Upper lobe of left lung (tissue), 6 donors: ENCODE results near the gene GSX2. TPM values are rescaled to one million over a fixed set of nuclear protein-coding genes. Genes with fewer than 3 reads are reported as not detected.

Source experiments
- ATAC-seq, 2 donors: fragments of 200-7000 bp; cut with Tn5 transposase; one replicate each; pipeline ENCODE4 v1.9.1; 2022; ENCODE audit warnings: mild to moderate bottlenecking in 2 of 2, moderate library complexity in 2 of 2; ENCODE audit not compliant: low FRiP score in 2 of 2
- DNase-seq, 2 donors: peaks; one replicate each; pipeline ENCODE4 v3.0.0-alpha.2; 2019 to 2020
- H3K27ac ChIP-seq, 4 donors: fragments of 200-600 bp; sonication (generic); one replicate each; pipeline ENCODE4 v1.5.1; 2016 to 2019
- H3K27me3 ChIP-seq, 4 donors: fragments of 200-600 bp; sonication (generic); one replicate each; pipeline ENCODE4 v1.5.1; 2017 to 2019
- H3K36me3 ChIP-seq, 4 donors: fragments of 200-600 bp; sonication (generic); one replicate each; pipeline ENCODE4 v1.5.1; 2016 to 2019
- H3K4me1 ChIP-seq, 4 donors: fragments of 200-600 bp; sonication (generic); one replicate each; pipeline ENCODE4 v1.5.1; 2018 to 2019
- H3K4me3 ChIP-seq, 4 donors: fragments of 200-600 bp; sonication (generic); one replicate each; pipeline ENCODE4 v1.5.1; 2017 to 2019; ENCODE audit warnings: mild to moderate bottlenecking in 2 of 4, moderate library complexity in 1 of 4
- H3K9me3 ChIP-seq, 4 donors: fragments of 200-600 bp; sonication (generic); one replicate each; pipeline ENCODE4 v1.5.1; 2018 to 2019
- CTCF ChIP-seq, 6 experiments: fragments of 450-650 bp in 4 of 6; fragments of 200-600 bp in 2 of 6; sonication (generic) in 2 of 6; IDR thresholded peaks; one replicate each; pipeline ENCODE4 v1.5.1; 2016 to 2019; ENCODE audit warnings: antibody characterized with exemption in 6 of 6
- EP300 ChIP-seq, 4 donors: sonication (generic); formaldehyde crosslinking; IDR thresholded peaks; one replicate each; pipeline ENCODE4 v1.5.1; 2017; ENCODE audit warnings: antibody characterized with exemption in 4 of 4, control low read depth in 2 of 4
- POLR2A ChIP-seq, 4 donors: fragments of 450-650 bp; IDR thresholded peaks; one replicate each; pipeline ENCODE4 v1.5.1; 2016 to 2017; ENCODE audit warnings: antibody characterized with exemption in 4 of 4, mild to moderate bottlenecking in 2 of 4
- POLR2AphosphoS5 ChIP-seq, 2 donors: sonication (generic); formaldehyde crosslinking; IDR thresholded peaks; one replicate each; pipeline ENCODE4 v1.5.1; 2017; ENCODE audit warnings: antibody characterized with exemption in 2 of 2
- WGBS, 2 donors: methylation state at CpG; one replicate each; pipeline ENCODE4 v1.1.5; 2017 to 2018; 5-methylcytosine and 5-hydroxymethylcytosine counted together
- total RNA-seq, 6 donors: library from RNA; depleted of rRNA in 4 of 6; stranded (reverse); fragments of >200 nt in 4 of 6; gene quantifications; one replicate each; pipeline versions ENCODE4 v1.1.0 to v1.2.1, GENCODE V29; 2016 to 2021
- donor health status: DM: no; HTN: no; CAD: no; lungs with moderate emphysema.
- donor health status: DM: no; HTN: yes; CAD: no; lungs with severe emphysema.

The GSX2 gene
- total RNA-seq, 6 donors from 2014 or later, result not detected

DNA sequence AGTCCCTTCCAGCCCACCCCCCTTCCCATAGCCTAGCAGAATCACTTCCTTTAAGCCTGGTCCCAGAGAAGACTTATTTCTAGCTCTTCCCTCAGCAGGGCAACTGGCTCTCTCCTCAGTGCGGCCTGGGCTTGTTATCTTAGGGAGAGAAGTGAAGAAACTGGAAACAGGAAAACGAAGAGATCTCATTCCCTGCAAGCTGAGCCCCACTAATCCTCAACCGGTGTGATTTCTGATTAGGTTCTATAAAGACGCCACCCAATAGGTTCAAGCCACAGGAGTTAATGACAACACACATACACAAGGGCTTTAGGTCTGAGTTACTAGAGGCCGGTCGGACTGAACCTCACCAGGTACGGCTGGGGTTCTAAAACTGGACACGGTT is 3.2 kb downstream of the GSX2 start:
- no peaks in the 10 kb centered on the region for H3K36me3 ChIP-seq
- H3K4me3 ChIP-seq, result no peak overlapping the region
- no peaks in the 10 kb centered on the region for H3K9me3 ChIP-seq
- peaks cover 5 to 55% (median 26%) of the 10 kb centered on the region in 4 donors for H3K27me3 ChIP-seq
- peaks cover 24 to 42% (median 36%) of the 10 kb centered on the region in 4 donors for H3K4me1 ChIP-seq
- 11 to 26% methylated on average over 8 of the region's 8 CpGs for WGBS, 2 donors
- no peak for TF ChIP-seq POLR2A (IDR thresholded peaks at IDR 0.05)
- TF ChIP-seq EP300 (IDR thresholded peaks at IDR 0.05), result no peak
- TF ChIP-seq POLR2AphosphoS5 (IDR thresholded peaks at IDR 0.05), result no peak
- TF ChIP-seq CTCF (IDR thresholded peaks at IDR 0.05), result no peak
- no peak overlapping the region for H3K27ac ChIP-seq
- no peak for DNase-seq
- no peak for ATAC-seq

DNA sequence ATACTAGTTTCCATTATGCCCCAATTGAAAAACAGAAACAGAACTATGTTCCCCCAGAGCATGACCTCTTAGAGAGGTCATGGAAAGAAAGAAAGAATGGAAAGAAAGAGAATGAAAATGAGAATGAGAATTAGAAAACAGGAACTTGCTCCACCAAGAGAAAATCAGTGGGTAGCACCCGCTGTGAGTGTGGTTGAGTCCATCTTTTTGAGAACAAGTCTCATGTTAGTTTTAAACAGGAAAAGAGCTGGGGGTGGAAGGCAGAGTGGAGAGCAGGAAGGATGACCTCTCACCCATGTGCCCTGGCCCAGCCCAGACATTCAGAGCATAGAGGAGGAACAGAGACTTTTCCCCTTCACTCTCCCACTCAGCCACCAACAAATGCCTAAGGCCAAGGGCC is 4.9 kb downstream of the GSX2 start:
- H3K27me3 ChIP-seq, result peaks cover 5 to 55% (median 29%) of the 10 kb centered on the region in 4 donors
- no peaks in the 10 kb centered on the region for H3K36me3 ChIP-seq
- ATAC-seq (no peak), DNase-seq (no peak)
- TF ChIP-seq CTCF (IDR thresholded peaks at IDR 0.05), result no peak
- no peak for TF ChIP-seq EP300 (IDR thresholded peaks at IDR 0.05)
- no peak for TF ChIP-seq POLR2AphosphoS5 (IDR thresholded peaks at IDR 0.05)
- no peak for TF ChIP-seq POLR2A (IDR thresholded peaks at IDR 0.05)
- H3K4me3 ChIP-seq, result no peak overlapping the region
- H3K9me3 ChIP-seq, result no peaks in the 10 kb centered on the region
- 65 to 67% methylated on average over 1 of the region's 1 CpG for WGBS, 2 donors
- H3K4me1 ChIP-seq, result peaks cover 23 to 45% (median 38%) of the 10 kb centered on the region in 4 donors
- H3K27ac ChIP-seq, result no peak overlapping the region

GRCh38 chr4:54107951-54108748 is 8.2 kb downstream of the GSX2 start:
- peak overlapping the region in 1 of 4 donors; percentile 0 for H3K4me3 ChIP-seq
- peaks cover 0 to 35% (median 19%) of the 10 kb centered on the region in 4 donors for H3K27me3 ChIP-seq
- DNase-seq (peak in 1 of 2 donors; percentile 36), ATAC-seq (no peak)
- 14 to 17% methylated on average over 22 of the region's 22 CpGs for WGBS, 2 donors
- no peaks in the 10 kb centered on the region for H3K9me3 ChIP-seq
- H3K36me3 ChIP-seq, result no peaks in the 10 kb centered on the region
- peaks cover 8 to 28% (median 21%) of the 10 kb centered on the region in 4 donors for H3K4me1 ChIP-seq
- H3K27ac ChIP-seq, result no peak overlapping the region
- TF ChIP-seq CTCF (IDR thresholded peaks at IDR 0.05), result no peak
- no peak for TF ChIP-seq POLR2AphosphoS5 (IDR thresholded peaks at IDR 0.05)
- TF ChIP-seq POLR2A (IDR thresholded peaks at IDR 0.05), result no peak
- TF ChIP-seq EP300 (IDR thresholded peaks at IDR 0.05), result no peak

- Histone ChIP-seq H3K27me3 (peaks cover 0 to 27% (median 13%) of the 10 kb centered on the region in 4 donors), H3K36me3 (no peaks in the 10 kb centered on the region), H3K9me3 (no peaks in the 10 kb centered on the region), H3K4me1 (peaks cover 8 to 18% (median 14%) of the 10 kb centered on the region in 4 donors), H3K4me3 (peak overlapping the region in 2 of 4 donors; percentile 7 to 8), H3K27ac (no peak overlapping the region)
- TF ChIP-seq CTCF (IDR thresholded peaks at IDR 0.05) (no peak), EP300 (IDR thresholded peaks at IDR 0.05) (no peak), POLR2AphosphoS5 (IDR thresholded peaks at IDR 0.05) (no peak), POLR2A (IDR thresholded peaks at IDR 0.05) (no peak)
- ATAC-seq, result peak in 1 of 2 donors; percentile 43
- WGBS, 2 donors, result 13 to 15% methylated on average over 34 to 41 of the region's 51 CpGs
- DNase-seq, result peak in 1 of 2 donors; percentile 77
Measured at GRCh38 chr4:54109241-54110018, 9.5 kb downstream of the GSX2 start.
